Pancreas (tissue), 10 donors: ENCODE data around the gene KLK8. TPM values are rescaled to one million over a fixed set of nuclear protein-coding genes. Genes with fewer than 3 reads are reported as not detected.

ENCODE experiments used
- ATAC-seq, 4 donors: fragments of 200-7000 bp; cut with Tn5 transposase; one replicate each; pipeline versions ENCODE4 v1.8.0 to v1.9.1; 2020; ENCODE audit warnings: mild to moderate bottlenecking in 4 of 4, moderate library complexity in 4 of 4
- DNase-seq, 6 donors: peaks; one replicate each; pipeline ENCODE4 v3.0.0-alpha.2; 2020
- FAIRE-seq: peaks from 2 replicates; lab custom pipeline; 2012; peaks lifted over from hg19 to GRCh38; lab: Jason Lieb, UNC
- H3K27ac ChIP-seq, 4 donors: fragments of 200-600 bp; sonication (generic); 1 replicate in 3 of 4; 2 replicates in 1 of 4; pipeline versions ENCODE4 v1.5.0 to v1.8.0; 2020
- H3K27me3 ChIP-seq, 4 donors: fragments of 200-600 bp; one replicate each; pipeline ENCODE4 v1.8.0; 2021
- H3K36me3 ChIP-seq, 3 donors: fragments of 200-600 bp; sonication (generic) in 1 of 3; one replicate each; pipeline versions ENCODE4 v1.5.0 to v1.8.0; 2020 to 2021
- H3K4me1 ChIP-seq, 3 donors: fragments of 200-600 bp; one replicate each; pipeline ENCODE4 v1.8.0; 2021
- H3K4me3 ChIP-seq, 4 donors: fragments of 200-600 bp; sonication (generic) in 2 of 4; one replicate each; pipeline versions ENCODE4 v1.5.0 to v1.8.0; 2020 to 2021
- H3K9me3 ChIP-seq, 4 donors: fragments of 200-600 bp; one replicate each; pipeline ENCODE4 v1.8.0; 2021
- CTCF ChIP-seq, 4 donors: fragments of 200-600 bp; sonication (generic) in 3 of 4; IDR thresholded peaks; one replicate each; pipeline versions ENCODE4 v1.5.0 to v1.8.0; 2021; ENCODE audit warnings: antibody characterized with exemption in 4 of 4
- WGBS, 2 donors: extraction: QIAGEN DNeasy Blood & Tissue Kit; methylation state at CpG; one replicate each; pipeline ENCODE4 v1.1.7; 2013; 5-methylcytosine and 5-hydroxymethylcytosine counted together
- intact Hi-C, 3 donors: fragments of 100-400 bp; cut with DNase I; formaldehyde crosslinking; loops; one replicate each; pipeline versions ENCODE4 v1.11.1 to v1.14.2; 2022
- polyA plus RNA-seq, 2 donors: library from polyadenylated mRNA; stranded (reverse); fragments of 200-250 nt; gene quantifications; one replicate each; pipeline ENCODE4 v1.2.3, GENCODE V29; 2013
- total RNA-seq, 6 donors: library from RNA; stranded (reverse); fragmentation: NEBNext Ultra II Directional in 4 of 6; extraction: Animal tissue kit (Norgen Biotek cat#: 25700) in 4 of 6; gene quantifications; one replicate each; pipeline versions ENCODE4 v1.2.1 to v1.2.4, GENCODE V29; 2021 to 2023
- donor health status: healthy with polysubstance abuse.
- donor health status: DM: no; HTN: no; CAD: no; lungs with moderate emphysema.
- donor health status: DM: no; HTN: no; CAD: no.
- donor health status: control.
- donor health status: control.
- donor health status: Bipolar disorder and iron deficiency.
- donor health status: DM: yes; HTN: yes; CAD: no.
- donor health status: DM: no; HTN: no; CAD: no.
- donor health status: DM: no; HTN: no; CAD: no.
- donor health status: DM: yes; HTN: yes; CAD: no.

The KLK8 gene
- total and polyA plus RNA-seq, 8 donors = not detected

GRCh38 chr19:50983625-50984292 lies 17.6 kb downstream of the KLK8 start, which contains the start of gene KLK7:
Gene KLK7, minus strand, starts transcription at chr19:50983917. Its CDS starts 1,518 bp downstream, at chr19:50982399.
- Histone ChIP-seq H3K27me3 (no peaks in the 10 kb centered on the region), H3K27ac (no peak within 1 kb of the TSS), H3K4me1 (no peaks in the 10 kb centered on the region), H3K9me3 (no peaks in the 10 kb centered on the region), H3K4me3 (no peak within 1 kb of the TSS), H3K36me3 (no peaks in the 10 kb centered on the region)
- intact Hi-C loops = no loop called here
- WGBS, 2 donors = 15 to 19% methylated on average over 28 of the region's 28 CpGs
- ATAC-seq (no peak), FAIRE-seq (no peak), DNase-seq (no peak)
- no peak for TF ChIP-seq CTCF (IDR thresholded peaks at IDR 0.05)

- no peaks in the 10 kb centered on the region for H3K36me3 ChIP-seq
- no peaks in the 10 kb centered on the region for H3K4me1 ChIP-seq
- no peaks in the 10 kb centered on the region for H3K9me3 ChIP-seq
- 72 to 76% methylated on average over 4 of the region's 4 CpGs for WGBS, 2 donors
- no peak overlapping the region for H3K4me3 ChIP-seq
- DNase-seq (no peak), ATAC-seq (no peak), FAIRE-seq (no peak)
- intact Hi-C loops = no loop called here
- H3K27ac ChIP-seq = no peak overlapping the region
- H3K27me3 ChIP-seq = no peaks in the 10 kb centered on the region
- TF ChIP-seq CTCF (IDR thresholded peaks at IDR 0.05) = no peak
These were observed 19.2 kb downstream of the KLK8 start for GRCh38 chr19:50982186-50982585.

- H3K27me3 ChIP-seq = no peaks in the 10 kb centered on the region
- no peaks in the 10 kb centered on the region for H3K36me3 ChIP-seq
- H3K27ac ChIP-seq = no peak overlapping the region
- H3K4me1 ChIP-seq = no peaks in the 10 kb centered on the region
- FAIRE-seq (no peak), ATAC-seq (no peak), DNase-seq (no peak)
- no peak for TF ChIP-seq CTCF (IDR thresholded peaks at IDR 0.05)
- 48 to 49% methylated on average over 11 of the region's 11 CpGs for WGBS, 2 donors
- intact Hi-C loops = no loop called here
- H3K4me3 ChIP-seq = no peak overlapping the region
- H3K9me3 ChIP-seq = no peaks in the 10 kb centered on the region
These were observed 19.7 kb downstream of the KLK8 start for GRCh38 chr19:50981587-50982146.

GRCh38 chr19:50980208-50980607 lies 21.2 kb downstream of the KLK8 start:
- DNase-seq (no peak), FAIRE-seq (no peak), ATAC-seq (no peak)
- no peak for TF ChIP-seq CTCF (IDR thresholded peaks at IDR 0.05)
- no peak overlapping the region for H3K27ac ChIP-seq
- WGBS, 2 donors = 42 to 49% methylated on average over 13 of the region's 13 CpGs
- no peaks in the 10 kb centered on the region for H3K36me3 ChIP-seq
- intact Hi-C loops = no loop called here
- H3K9me3 ChIP-seq = no peaks in the 10 kb centered on the region
- H3K27me3 ChIP-seq = peaks cover 0 to 3% (median 0%) of the 10 kb centered on the region in 4 donors
- no peak overlapping the region for H3K4me3 ChIP-seq
- H3K4me1 ChIP-seq = no peaks in the 10 kb centered on the region

- no peak for FAIRE-seq
These were observed 21.6 kb downstream of the KLK8 start for GRCh38 chr19:50979758-50980157.

More at GRCh38 chr19:50979758-50980157, 21.6 kb downstream of the KLK8 start:
- DNase-seq = no peak
- Histone ChIP-seq H3K27ac (no peak overlapping the region), H3K9me3 (no peaks in the 10 kb centered on the region), H3K4me1 (no peaks in the 10 kb centered on the region), H3K4me3 (no peak overlapping the region), H3K27me3 (peaks cover 0 to 3% (median 0%) of the 10 kb centered on the region in 4 donors), H3K36me3 (no peaks in the 10 kb centered on the region)
- no peak for TF ChIP-seq CTCF (IDR thresholded peaks at IDR 0.05)
- 34 to 35% methylated on average over 8 of the region's 8 CpGs for WGBS, 2 donors
- ATAC-seq = no peak
- intact Hi-C loops = no loop called here
